VCaP (cell line): Measurements from ENCODE around the gene FGR.

ENCODE experiments used
- H3K27ac ChIP-seq: fragments of 450-650 bp; 2 replicates; pipeline ENCODE4 v1.5.1; 2017
- TF ChIP-seq, protein P1 (sequence below): fragments of 450-650 bp; conservative IDR thresholded peaks from 2 replicates; pipeline ENCODE4 v1.5.1; 2017; ENCODE audit warnings: mild to moderate bottlenecking, moderate library complexity

The FGR gene

GRCh38 chr1:27603681-27604578 is 31.1 kb downstream of the FGR start, which contains the start of gene AHDC1:
Gene AHDC1, minus strand, starts transcription at chr1:27604144. Its CDS starts 52,029 bp downstream, at chr1:27552115.
- TF ChIP-seq, protein P1, sequence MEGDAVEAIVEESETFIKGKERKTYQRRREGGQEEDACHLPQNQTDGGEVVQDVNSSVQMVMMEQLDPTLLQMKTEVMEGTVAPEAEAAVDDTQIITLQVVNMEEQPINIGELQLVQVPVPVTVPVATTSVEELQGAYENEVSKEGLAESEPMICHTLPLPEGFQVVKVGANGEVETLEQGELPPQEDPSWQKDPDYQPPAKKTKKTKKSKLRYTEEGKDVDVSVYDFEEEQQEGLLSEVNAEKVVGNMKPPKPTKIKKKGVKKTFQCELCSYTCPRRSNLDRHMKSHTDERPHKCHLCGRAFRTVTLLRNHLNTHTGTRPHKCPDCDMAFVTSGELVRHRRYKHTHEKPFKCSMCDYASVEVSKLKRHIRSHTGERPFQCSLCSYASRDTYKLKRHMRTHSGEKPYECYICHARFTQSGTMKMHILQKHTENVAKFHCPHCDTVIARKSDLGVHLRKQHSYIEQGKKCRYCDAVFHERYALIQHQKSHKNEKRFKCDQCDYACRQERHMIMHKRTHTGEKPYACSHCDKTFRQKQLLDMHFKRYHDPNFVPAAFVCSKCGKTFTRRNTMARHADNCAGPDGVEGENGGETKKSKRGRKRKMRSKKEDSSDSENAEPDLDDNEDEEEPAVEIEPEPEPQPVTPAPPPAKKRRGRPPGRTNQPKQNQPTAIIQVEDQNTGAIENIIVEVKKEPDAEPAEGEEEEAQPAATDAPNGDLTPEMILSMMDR, result no peak
- peak within 1 kb of the TSS; percentile 70 for H3K27ac ChIP-seq

DNA sequence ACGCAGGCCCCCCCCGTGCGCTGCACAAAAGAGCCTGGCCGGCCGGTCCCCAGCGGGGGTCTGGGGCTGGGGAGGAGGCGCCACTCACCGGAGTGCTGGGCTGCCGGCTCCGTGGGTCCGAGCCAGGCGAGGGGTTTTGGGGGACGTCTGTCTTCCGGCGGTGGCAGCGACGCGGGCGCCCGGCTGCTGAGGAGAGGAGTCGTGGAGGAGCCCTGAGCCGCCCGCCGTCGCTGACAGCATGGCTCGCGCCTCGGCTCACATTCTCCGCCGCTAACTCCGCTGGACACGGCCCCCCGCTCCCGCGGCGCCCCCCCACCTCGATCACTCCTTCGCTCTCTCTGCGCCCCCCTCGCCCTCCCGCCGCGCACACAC is 31.7 kb downstream of the FGR start:
- TF ChIP-seq, protein P1, result no peak
- H3K27ac ChIP-seq, result peak overlapping the region; percentile 70

GRCh38 chr1:27602462-27603308 is 32.3 kb downstream of the FGR start:
- peak overlapping the region; percentile 70 for H3K27ac ChIP-seq
- TF ChIP-seq, protein P1, result no peak

DNA sequence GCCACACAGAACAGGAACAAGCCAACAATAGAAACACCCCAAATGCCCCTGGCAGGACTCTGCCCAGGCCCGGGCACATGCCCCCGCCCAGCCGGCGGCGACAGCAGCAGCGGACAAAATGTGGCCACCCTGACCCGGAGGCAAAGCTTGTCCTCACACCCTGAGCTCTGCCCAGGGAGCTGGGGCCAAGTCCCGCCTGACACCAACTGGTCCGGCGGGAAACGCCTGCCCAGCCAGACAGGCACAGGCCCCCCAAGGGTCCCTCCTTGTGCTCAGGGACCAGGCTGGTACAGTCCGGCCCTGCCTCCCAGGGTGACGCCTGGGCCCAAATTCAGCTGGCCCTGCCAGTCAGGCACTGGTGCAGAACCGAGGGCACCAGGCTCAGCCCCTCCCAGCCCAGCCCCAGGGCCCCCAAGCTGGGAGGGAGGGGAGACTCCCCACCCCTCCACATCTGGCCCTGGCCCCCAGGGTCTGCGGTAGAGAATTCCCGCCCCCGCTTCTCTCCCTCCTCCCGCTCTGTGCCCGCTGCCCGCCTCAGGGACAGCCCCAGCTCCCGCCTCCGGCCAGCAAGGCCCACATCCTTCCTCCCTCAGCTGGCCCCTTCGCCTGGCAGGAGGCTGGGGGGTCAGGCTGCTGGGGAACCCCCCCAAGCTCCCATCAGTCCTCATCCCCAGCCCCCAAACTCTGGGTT is 33.1 kb downstream of the FGR start:
- TF ChIP-seq, protein P1, result no peak
- peak overlapping the region; percentile 70 for H3K27ac ChIP-seq

DNA sequence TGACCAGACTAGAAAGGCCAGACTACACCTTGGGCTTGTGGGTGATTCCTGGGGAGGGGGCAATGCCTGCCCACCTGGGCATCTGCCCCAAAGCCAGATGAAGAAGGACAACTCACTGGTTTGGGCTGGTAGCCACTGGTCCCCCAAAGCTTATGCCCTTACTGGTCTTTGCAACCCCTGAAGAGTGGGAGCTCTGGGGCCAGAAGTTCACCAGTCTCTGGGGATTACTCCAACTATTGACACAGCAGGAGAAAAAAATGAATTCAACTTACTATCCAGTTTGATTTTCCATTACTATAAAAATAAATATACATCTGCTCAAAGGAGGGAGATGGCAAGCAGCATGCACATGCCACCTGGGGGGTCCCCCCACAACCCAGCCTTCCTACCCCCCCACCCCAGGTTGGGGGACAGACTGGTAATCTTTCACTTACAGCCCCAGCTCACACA is 33.6 kb downstream of the FGR start:
- TF ChIP-seq, protein P1, result no peak
- peak overlapping the region; percentile 70 for H3K27ac ChIP-seq

DNA sequence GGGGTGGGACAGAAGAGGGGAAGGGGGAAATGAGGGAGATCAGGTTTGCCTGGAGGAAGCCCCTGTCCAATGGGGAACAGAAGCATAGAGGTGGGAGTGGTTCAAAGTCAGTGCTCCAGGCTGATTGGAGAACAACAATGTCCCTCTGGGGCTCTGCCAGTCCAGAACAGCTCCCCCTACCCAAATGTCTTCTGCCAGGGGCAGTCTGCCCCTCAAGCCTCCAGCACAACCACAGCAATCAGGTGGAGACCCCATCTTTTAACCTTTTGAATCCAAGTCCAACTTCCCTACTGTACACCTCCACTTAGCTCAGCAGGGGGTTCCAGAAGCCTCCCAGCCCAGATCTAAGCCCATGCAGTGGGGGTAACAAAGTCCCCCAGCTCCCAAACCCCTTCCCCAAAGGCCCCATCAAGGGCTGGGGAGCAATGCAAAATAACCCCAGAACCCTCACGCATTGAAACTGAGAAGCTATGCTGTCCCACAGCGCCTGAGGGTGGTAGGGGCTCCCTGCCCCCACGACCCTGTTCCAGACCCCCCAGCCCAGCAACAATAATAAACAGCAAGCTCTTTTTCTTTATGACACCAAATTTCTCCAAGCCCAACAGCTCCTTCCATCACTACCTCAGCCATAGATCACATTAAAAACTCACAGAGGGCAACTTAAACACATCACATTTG is 34.3 kb downstream of the FGR start:
- TF ChIP-seq, protein P1, result no peak
- H3K27ac ChIP-seq, result no peak overlapping the region; the same call in 1 of the 2 replicates
